WTC11 (cell line): ENCODE data around the gene SEC16A. TPM values are rescaled to one million over a fixed set of nuclear protein-coding genes. Genes with fewer than 3 reads are reported as not detected.

ENCODE experiments used
- ATAC-seq: fragments of 200-7000 bp; cut with Tn5 transposase; 2 replicates; pipeline ENCODE4 v1.10.0; 2021; ENCODE audit warnings: mild to moderate bottlenecking, moderate library complexity
- CTCF ChIA-PET: fragments of 300-600 bp; sonication (Branson Sonifier 250); formaldehyde crosslinking; loops from one replicate; lab custom pipeline; 2021; ENCODE audit warnings: antibody characterized with exemption; lab: Charles Lee
- POLR2A ChIA-PET: fragments of 350-600 bp; sonication (Branson Sonifier 250); formaldehyde crosslinking; loops from one replicate; lab custom pipeline; 2021; ENCODE audit warnings: antibody characterized with exemption; lab: Charles Lee
- DNase-seq: peaks from one replicate; pipeline ENCODE4 v3.0.0; 2021; ENCODE audit warnings: low spot score
- H3K27ac Mint-ChIP-seq: 2 replicates; pipeline ENCODE4 v1.8.0; 2021; ENCODE audit warnings: mixed read lengths
- H3K27me3 Mint-ChIP-seq: 2 replicates; pipeline ENCODE4 v1.8.0; 2021; ENCODE audit warnings: low read depth, mild to moderate bottlenecking, moderate library complexity, mixed read lengths
- H3K36me3 Mint-ChIP-seq: 2 replicates; pipeline ENCODE4 v1.8.0; 2021; ENCODE audit warnings: mixed read lengths
- H3K4me1 Mint-ChIP-seq: 2 replicates; pipeline ENCODE4 v1.8.0; 2022; ENCODE audit warnings: mixed read lengths
- H3K4me3 Mint-ChIP-seq: 2 replicates; pipeline ENCODE4 v1.8.0; 2021; ENCODE audit warnings: mild to moderate bottlenecking, moderate library complexity, mixed read lengths
- H3K9me3 Mint-ChIP-seq: 2 replicates; pipeline ENCODE4 v1.8.0; 2021; ENCODE audit warnings: mixed read lengths
- ATF3 ChIP-seq: sonication (generic); formaldehyde crosslinking; conservative IDR thresholded peaks from 2 replicates; pipeline ENCODE4 v1.8.1; 2022; ENCODE audit warnings: mild to moderate bottlenecking, missing genetic modification reagents
- CREM ChIP-seq: sonication (generic); formaldehyde crosslinking; IDR thresholded peaks from 2 replicates; pipeline ENCODE4 v1.8.1; 2022; ENCODE audit warnings: mild to moderate bottlenecking, missing genetic modification reagents, moderate library complexity
- CTCF ChIP-seq: fragments of 200-600 bp; IDR thresholded peaks from 2 replicates; pipeline ENCODE4 v1.8.0; 2022; ENCODE audit warnings: antibody characterized with exemption
- E2F4 ChIP-seq: sonication (generic); formaldehyde crosslinking; IDR thresholded peaks from 2 replicates; pipeline ENCODE4 v1.8.1; 2022; ENCODE audit warnings: low read depth, mild to moderate bottlenecking, moderate library complexity, missing genetic modification reagents, borderline replicate concordance
- ETV6 ChIP-seq: sonication (generic); formaldehyde crosslinking; IDR thresholded peaks from 2 replicates; pipeline ENCODE4 v1.8.1; 2022; ENCODE audit warnings: mild to moderate bottlenecking, missing genetic modification reagents
- GRHL2 ChIP-seq: fragments of 250-450 bp; sonication (Bioruptor Pico); IDR thresholded peaks from 2 replicates; pipeline ENCODE4 v1.8.0; 2022; ENCODE audit warnings: mild to moderate bottlenecking, moderate library complexity; ENCODE audit not compliant: insufficient replicate concordance, severe bottlenecking
- HMGXB4 ChIP-seq: sonication (generic); formaldehyde crosslinking; IDR thresholded peaks from 2 replicates; pipeline ENCODE4 v1.8.1; 2023; ENCODE audit warnings: mild to moderate bottlenecking, moderate library complexity, missing genetic modification reagents
- IRF2 ChIP-seq: sonication (generic); formaldehyde crosslinking; IDR thresholded peaks from 2 replicates; pipeline ENCODE4 v1.8.0; 2022; ENCODE audit warnings: low read depth, missing genetic modification reagents, borderline replicate concordance
- MXD4 ChIP-seq: fragments of 250-450 bp; sonication (Bioruptor Pico); IDR thresholded peaks from 2 replicates; pipeline ENCODE4 v1.8.0; 2021; ENCODE audit warnings: mild to moderate bottlenecking, moderate library complexity, borderline replicate concordance
- NR1H2 ChIP-seq: sonication (generic); formaldehyde crosslinking; IDR thresholded peaks from 2 replicates; pipeline ENCODE4 v1.9.0; 2021; ENCODE audit warnings: mild to moderate bottlenecking, moderate library complexity, missing genetic modification reagents
- NR2C2 ChIP-seq: sonication (generic); formaldehyde crosslinking; IDR thresholded peaks from 2 replicates; pipeline ENCODE4 v1.8.0; 2022; ENCODE audit warnings: mild to moderate bottlenecking, missing genetic modification reagents
- RELA ChIP-seq: sonication (generic); formaldehyde crosslinking; IDR thresholded peaks from 2 replicates; pipeline ENCODE4 v1.8.1; 2022; ENCODE audit warnings: missing genetic modification reagents, mild to moderate bottlenecking, borderline replicate concordance
- SMAD3 ChIP-seq: sonication (generic); formaldehyde crosslinking; IDR thresholded peaks from 2 replicates; pipeline ENCODE4 v1.8.0; 2022; ENCODE audit warnings: missing genetic modification reagents, mild to moderate bottlenecking, borderline replicate concordance
- SP1 ChIP-seq: sonication (generic); formaldehyde crosslinking; conservative IDR thresholded peaks from 2 replicates; pipeline ENCODE4 v1.8.1; 2022; ENCODE audit warnings: missing genetic modification reagents
- TEAD1 ChIP-seq: sonication (generic); formaldehyde crosslinking; IDR thresholded peaks from 2 replicates; pipeline ENCODE4 v1.8.0; 2022; ENCODE audit warnings: mild to moderate bottlenecking, missing genetic modification reagents
- ZNF219 ChIP-seq: sonication (generic); formaldehyde crosslinking; IDR thresholded peaks from 2 replicates; pipeline ENCODE4 v1.8.0; 2023; ENCODE audit warnings: missing genetic modification reagents, mild to moderate bottlenecking, borderline replicate concordance
- total RNA-seq: library from RNA; stranded (reverse); gene quantifications from 3 replicates; pipeline ENCODE4 v1.2.3, GENCODE V29; 2021
- TF ChIP-seq, protein P1 (sequence below): fragments of 250-450 bp; sonication (Bioruptor Pico); conservative IDR thresholded peaks from 2 replicates; pipeline ENCODE4 v1.9.0; 2021; ENCODE audit warnings: mild to moderate bottlenecking
- TF ChIP-seq, protein P2 (sequence below): fragments of 250-450 bp; sonication (Bioruptor Pico); IDR thresholded peaks from 2 replicates; pipeline ENCODE4 v1.9.0; 2021; ENCODE audit warnings: moderate library complexity, mild to moderate bottlenecking, inconsistent platforms, borderline replicate concordance

Gene SEC16A
- total RNA-seq, 1 experiment from 2014 or later: 70.9 TPM

- TF ChIP-seq, protein P1, sequence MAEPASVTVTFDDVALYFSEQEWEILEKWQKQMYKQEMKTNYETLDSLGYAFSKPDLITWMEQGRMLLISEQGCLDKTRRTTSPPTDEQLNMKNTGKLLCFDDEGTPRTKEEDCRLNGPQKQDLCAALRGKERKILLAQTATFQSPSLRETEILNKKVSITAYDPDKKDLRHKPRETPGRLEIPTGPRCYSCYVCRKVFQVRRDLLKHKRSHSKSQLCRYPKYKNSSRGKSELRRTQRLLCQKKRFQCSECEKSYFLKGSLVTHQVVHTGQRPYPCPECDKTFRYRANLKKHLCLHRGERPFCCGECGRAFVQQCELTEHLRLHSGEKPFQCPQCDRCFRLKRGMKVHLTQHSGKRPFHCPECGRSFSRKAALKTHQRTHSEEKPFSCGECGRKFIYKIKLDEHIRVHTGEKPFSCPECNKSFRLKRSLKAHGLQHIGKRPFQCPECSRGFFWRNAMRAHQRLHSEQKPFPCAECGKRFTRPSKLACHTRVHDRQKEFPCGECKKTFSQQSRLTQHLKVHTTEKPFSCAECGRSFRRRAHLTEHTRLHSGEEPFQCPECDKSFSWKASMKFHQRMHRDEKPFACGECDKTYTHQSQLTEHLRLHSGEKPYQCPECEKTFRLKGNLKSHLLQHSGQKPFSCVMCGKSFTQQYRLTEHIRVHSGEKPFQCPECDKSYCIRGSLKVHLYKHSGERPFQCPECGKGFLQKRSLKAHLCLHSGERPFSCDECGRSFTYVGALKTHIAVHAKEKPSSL (CRISPR knock-in tag): no peak
- TF ChIP-seq SMAD3 (CRISPR knock-in tag): no peak
- TF ChIP-seq, all 79 proteins: peak for 0
Measured at GRCh38 chr9:136492978-136493522, 10.2 kb upstream of the SEC16A start (continued).

- Mint-ChIP-seq H3K4me1 (peaks cover 2% of the 10 kb centered on the region), H3K4me3 (no peak overlapping the region), H3K27me3 (no peaks in the 10 kb centered on the region), H3K36me3 (no peaks in the 10 kb centered on the region), H3K9me3 (peaks cover 3% of the 10 kb centered on the region; the same call in 1 of the 2 replicates), H3K27ac (no peak overlapping the region)
- DNase-seq: no peak
- ATAC-seq: no peak
- TF ChIP-seq CTCF (no peak), ZNF219 (CRISPR knock-in tag) (no peak), TEAD1 (CRISPR knock-in tag) (no peak), ATF3 (CRISPR knock-in tag) (no peak), RELA (CRISPR knock-in tag) (no peak), E2F4 (CRISPR knock-in tag) (no peak)
- POLR2A ChIA-PET: interaction anchor here (0.6 kb wide), 1 partner anchor 79 kb away, joined by 5 read pairs; the partner anchor contains the start of genes ENTR1 and PMPCA
- CTCF ChIA-PET: interaction anchor here (0.6 to 9.1 kb wide), 13 partner anchors 32 to 578 kb away, joined by 3 to 163 read pairs (median 4); no protein-coding TSS in a partner anchor
Measured at GRCh38 chr9:136489731-136490130, 6.9 kb upstream of the SEC16A start.

GRCh38 chr9:136488247-136489214 lies 5.7 kb upstream of the SEC16A start:
- peak; percentile 53 for ATAC-seq
- H3K27ac Mint-ChIP-seq: no peak overlapping the region
- no peaks in the 10 kb centered on the region for H3K36me3 Mint-ChIP-seq
- CTCF ChIA-PET: interaction anchor here (0.5 to 9.1 kb wide), 14 partner anchors 33 to 203 kb away, joined by 3 to 163 read pairs (median 6); no protein-coding TSS in a partner anchor
- POLR2A ChIA-PET: no interaction called here
- H3K9me3 Mint-ChIP-seq: peaks cover 3% of the 10 kb centered on the region; the same call in 1 of the 2 replicates
- no peaks in the 10 kb centered on the region for H3K27me3 Mint-ChIP-seq
- peak; percentile 89 for DNase-seq
- H3K4me1 Mint-ChIP-seq: peaks cover 4% of the 10 kb centered on the region
- H3K4me3 Mint-ChIP-seq: no peak overlapping the region
- no peak for TF ChIP-seq SP1 (CRISPR knock-in tag)
- TF ChIP-seq MXD4: no peak
- no peak for TF ChIP-seq NR1H2
- TF ChIP-seq GRHL2: no peak
- no peak for TF ChIP-seq IRF2 (CRISPR knock-in tag)
- no peak for TF ChIP-seq CREM (CRISPR knock-in tag)
- TF ChIP-seq NR2C2: no peak
- 0 out of 2 replicates have a peak, but pooled peaks have one; percentile 23 for TF ChIP-seq HMGXB4 (CRISPR knock-in tag)
- no peak for TF ChIP-seq ZNF219 (CRISPR knock-in tag)
- TF ChIP-seq ETV6 (CRISPR knock-in tag): 0 out of 2 replicates have a peak, but pooled peaks have one; percentile 20
- TF ChIP-seq E2F4 (CRISPR knock-in tag): no peak
- TF ChIP-seq, protein P2, sequence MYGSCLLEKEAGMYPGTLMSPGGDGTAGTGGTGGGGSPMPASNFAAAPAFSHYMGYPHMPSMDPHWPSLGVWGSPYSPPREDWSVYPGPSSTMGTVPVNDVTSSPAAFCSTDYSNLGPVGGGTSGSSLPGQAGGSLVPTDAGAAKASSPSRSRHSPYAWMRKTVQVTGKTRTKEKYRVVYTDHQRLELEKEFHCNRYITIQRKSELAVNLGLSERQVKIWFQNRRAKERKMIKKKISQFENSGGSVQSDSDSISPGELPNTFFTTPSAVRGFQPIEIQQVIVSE: no peak
